ENCODE data around the gene ZNF516.

Gene ZNF516

DNA sequence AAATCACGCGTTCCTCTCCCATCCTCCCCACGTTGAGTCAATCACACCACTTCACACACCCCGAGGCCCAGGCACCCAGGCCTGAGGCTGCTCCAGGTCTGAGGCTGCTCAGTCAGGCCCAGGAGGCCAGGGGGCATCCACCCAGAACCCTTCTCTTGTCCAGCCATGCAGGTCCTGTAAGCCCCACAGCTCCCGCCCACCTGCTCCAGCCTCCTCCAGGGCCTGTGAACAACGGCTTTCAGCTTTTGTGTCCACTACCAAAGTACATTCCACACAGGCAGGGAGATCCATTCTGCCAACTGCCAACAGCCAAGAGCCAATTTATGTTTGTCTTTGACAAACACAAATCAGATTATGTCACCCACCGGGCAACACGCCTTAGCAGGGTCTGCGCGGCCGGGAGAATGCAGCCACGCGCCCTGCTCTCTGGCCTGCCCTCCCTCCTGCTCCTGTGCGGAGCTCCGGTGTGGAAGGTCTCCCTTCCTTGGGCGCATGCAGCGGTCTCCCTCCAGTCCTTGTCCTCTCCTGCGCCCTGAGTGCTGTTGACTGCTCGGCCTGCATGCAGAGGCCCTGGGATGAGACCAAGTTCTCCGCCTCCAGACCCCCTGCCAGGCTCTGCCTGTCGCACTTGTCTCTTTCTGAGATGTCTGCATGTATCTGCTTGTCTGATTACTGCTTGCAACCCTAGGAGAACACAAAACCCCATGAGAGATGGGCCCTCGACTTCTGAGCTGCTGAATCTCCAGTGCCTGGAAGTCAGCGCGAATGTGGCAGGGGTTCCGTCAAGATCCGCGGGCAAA lies 146.6 kb downstream of the ZNF516 start:
- in situ Hi-C loops (cut with MboI; ENCODE audit: low sequenced_read_pairs), result no loop called here

DNA sequence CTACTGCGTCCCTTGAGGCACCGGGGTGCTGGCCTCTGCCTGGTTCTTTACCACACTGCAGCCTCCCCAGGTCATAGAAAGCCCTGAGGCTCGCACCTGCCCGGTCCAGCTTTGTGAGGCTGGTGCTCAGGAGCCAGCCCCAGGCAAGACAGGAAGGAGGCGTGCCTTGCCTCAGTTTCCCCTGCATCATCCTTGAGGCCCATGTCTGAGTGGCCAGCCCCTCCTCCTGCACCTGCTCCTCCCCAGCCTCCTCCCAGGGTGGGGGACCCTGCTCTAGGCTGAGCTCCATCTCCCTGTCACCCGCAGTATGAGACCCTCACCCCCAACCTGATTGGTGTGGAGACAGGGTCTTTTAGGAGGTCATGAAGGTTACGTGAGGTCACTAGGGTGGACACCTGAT lies 147.7 kb downstream of the ZNF516 start:
- in situ Hi-C loops (cut with MboI; ENCODE audit: low sequenced_read_pairs), result no loop called here

DNA sequence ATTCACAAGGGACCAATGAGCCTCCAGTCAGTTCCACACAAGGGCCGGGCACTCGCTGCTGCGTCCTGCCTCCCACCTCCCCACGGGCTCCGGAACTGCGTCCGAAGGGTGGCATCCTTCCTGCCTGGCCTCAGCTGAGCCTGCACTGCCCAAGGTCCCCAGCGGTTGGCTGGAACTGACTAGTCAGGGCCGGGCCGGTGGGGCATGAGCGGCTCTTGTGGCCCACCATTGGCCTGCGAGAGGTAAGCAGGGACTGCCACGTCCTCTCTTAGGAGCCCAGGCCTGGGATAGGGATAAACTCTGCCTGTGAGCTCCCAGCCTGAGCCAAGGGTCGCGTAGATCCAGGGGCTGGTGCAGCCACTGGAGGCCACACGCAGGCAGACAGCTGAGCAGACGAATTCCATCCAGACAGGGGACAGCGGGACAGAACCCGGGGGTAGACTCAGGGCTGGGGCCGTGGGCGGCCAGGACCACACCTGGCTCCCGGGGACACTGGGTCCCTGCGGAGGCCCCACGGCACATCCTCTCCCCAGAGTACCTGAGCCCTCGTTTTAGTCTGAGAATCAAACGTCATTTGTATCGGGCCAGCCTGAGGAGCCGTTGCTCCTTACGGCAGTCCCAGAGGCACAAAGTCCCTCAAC lies 148.4 kb downstream of the ZNF516 start:
- in situ Hi-C loops (cut with MboI; ENCODE audit: low sequenced_read_pairs), result no loop called here

DNA sequence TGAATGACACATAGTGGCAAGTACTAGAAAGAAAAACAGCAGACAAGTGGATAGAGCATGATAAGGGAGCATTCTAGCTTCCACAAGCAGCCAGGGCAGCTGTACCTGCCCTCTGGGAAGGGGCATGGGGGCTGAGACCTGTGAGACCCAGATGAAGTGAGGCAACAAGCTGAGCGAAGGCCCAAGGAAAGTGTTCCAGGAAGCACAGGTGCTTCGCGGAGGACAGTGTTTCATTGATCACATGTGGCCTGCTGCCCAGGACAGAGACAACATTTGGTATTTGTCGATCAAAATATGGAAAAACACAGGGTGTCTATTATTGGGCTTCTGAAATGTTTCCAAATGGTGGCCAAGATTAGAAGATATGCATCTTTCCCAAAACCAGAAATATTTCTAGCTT lies 149.1 kb downstream of the ZNF516 start:
- in situ Hi-C loops (cut with MboI; ENCODE audit: low sequenced_read_pairs), result no loop called here

DNA sequence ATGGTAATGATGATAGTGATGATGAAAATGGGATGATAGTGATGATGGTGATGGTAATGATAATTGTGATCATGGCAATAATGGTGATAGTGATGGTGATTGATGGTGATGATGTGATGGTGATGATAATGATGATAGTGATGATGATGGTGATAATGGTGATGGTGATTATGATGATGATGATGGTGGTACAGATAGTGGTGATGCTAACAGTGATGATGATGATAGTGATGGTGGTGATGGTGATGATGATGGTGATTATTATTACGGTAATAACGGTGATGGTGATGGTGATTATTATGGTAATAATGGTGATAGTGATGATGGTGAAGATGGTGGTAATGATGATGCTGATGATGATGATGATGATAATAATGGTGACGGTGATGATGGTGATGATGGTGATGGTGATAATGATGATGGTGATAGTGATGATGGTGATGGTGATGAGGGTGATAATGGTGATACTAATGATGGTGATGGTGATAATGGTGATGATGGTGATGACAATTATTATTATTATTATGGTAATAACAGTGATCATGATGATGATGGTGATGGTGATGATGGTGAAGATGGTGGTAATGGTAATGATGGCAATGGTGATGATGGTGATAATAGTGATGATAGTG lies 151.0 kb downstream of the ZNF516 start:
- in situ Hi-C loops (cut with MboI; ENCODE audit: low sequenced_read_pairs), result no loop called here

DNA sequence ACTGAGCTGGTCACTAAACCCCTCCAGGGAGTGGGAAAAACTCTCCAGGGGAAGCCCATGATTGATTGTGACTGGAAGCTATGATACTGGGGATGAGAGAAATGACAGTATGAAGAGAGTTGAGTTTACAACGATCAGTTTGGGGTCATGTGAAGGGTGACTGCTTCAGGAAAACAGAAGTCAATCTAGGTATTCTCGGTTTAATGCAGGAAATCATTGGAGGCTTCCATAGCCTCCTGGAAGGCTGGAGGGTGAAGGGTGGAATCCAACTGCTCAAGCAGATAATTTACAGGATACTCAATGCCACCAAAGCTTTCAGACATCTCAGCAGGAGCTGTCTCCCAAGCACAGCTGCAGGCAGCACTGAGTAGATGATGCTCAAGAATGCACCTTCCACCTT lies 154.6 kb downstream of the ZNF516 start:
- in situ Hi-C loops (cut with MboI; ENCODE audit: low sequenced_read_pairs), result no loop called here

DNA sequence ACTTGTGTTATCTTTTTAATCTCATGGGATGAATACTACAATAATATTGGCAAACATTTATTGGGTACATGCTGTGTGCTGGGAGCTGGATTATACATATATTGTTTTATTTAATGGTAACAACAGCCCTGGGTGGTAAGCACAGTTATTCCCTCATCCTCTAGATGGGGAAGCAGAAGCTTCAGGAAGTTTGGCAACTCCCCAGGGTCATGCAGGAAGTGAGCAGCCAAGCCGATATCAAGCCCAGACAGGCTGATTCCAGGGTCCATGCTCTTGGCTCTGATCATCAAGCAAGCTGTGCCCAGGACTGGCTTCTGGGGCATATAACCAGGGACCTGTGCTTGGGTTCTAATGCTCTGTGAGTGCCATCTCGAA lies 155.8 kb downstream of the ZNF516 start:
- in situ Hi-C loops (cut with MboI; ENCODE audit: low sequenced_read_pairs), result no loop called here

DNA sequence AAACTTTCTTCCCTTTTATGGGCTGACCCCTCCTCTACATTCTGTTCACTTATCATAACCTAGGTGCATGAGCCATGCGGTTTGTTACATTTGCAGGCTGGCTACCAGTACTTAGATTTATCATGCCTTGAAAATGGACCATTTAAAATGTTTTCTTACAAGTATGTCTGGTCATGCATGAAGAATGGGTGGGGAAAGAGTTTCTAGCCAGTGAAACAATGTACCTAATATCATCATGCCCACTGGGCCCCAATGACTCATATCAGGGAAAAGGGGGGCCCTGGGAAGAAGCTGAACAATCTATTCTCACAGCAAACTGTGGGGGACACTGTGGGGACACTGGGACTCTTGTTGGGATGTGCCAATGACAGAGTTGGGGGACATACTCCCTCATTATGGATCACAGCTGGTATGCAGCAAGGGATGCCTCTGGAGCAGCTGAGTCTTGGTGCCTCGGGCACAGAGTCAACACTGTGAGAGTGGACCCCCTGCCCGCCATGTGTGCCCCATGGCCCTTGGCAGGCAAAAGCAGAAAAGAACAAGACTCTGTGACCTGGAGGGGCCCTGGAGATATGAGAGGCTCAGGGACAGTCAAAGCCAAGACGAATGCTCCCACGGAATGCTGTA lies 156.3 kb downstream of the ZNF516 start:
- in situ Hi-C loops (cut with MboI; ENCODE audit: low sequenced_read_pairs), result no loop called here

DNA sequence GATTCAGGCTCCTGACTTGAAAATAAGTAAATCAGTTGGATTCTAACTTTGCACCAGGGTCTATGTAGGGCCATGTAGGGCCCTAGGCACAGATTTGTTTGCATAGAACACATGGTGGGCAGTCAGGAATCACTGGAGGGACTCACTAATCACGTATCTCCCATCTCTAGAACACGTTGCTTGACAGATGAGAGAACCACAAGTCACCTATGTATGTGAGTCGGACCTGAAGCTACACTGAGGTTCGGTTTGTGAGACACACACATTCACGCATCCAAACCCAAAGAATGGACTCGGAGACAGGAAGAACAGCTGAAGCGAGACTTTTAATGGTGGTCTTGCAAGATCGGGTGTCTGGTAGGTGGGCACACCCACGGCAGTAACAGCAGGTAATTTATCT lies 157.0 kb downstream of the ZNF516 start:
- in situ Hi-C loops (cut with MboI; ENCODE audit: low sequenced_read_pairs), result no loop called here

DNA sequence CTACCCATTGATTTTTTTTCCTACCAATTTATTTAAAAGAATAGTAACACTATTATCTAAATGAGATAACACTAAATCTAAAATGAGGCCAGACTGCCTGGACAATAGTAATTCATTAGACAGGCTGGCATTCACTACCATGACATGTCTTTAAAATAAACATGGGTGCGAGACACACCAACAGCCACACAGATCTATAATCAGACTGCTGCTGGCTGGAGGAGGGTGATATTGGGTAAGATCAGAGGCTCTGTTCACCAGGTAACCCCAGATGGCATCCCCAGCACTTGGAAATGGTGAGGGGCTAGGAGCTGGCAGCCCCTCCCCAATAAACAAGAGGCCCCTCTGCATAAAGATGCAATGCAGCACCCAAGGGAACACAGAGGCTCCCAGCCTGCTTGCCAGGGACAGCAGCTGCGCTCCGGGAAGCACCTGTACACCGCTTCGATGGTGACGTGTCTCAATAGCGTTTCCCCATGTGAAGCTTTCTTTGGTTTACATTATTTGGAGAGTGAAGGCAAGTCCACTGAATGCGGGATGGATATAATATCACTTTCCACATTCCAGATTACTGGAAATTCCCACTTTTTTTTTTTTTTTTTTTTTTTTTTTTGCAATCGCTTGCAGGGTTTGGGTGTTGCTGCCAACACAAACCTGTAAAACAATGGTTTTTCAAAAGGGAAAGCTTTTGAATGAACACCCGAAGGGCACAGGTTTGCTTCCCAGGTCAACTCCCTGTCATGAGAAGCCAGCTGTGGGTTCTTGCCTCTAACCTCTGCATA lies 159.0 kb downstream of the ZNF516 start:
- in situ Hi-C loops (cut with MboI; ENCODE audit: low sequenced_read_pairs), result no loop called here

DNA sequence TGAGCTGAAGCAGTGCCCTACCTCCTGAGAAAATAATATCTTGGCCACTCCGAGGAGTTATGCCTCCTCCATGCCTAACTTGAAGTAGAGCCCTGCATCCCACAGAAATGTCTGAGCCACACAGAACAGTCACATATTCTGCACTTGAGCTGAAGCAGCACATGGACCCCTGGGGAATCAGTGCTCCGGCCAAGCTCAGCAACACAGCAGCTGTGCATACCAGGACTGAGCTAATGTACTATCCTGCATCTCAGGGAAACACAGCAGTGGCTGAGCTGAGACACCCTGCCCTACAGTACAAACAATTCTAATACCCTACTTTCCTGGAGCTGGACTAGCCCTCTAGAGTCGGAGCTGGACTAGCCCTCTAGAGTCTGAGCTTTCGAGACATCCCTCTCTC lies 166.9 kb downstream of the ZNF516 start:
- in situ Hi-C loops (cut with MboI; ENCODE audit: low sequenced_read_pairs), result no loop called here

DNA sequence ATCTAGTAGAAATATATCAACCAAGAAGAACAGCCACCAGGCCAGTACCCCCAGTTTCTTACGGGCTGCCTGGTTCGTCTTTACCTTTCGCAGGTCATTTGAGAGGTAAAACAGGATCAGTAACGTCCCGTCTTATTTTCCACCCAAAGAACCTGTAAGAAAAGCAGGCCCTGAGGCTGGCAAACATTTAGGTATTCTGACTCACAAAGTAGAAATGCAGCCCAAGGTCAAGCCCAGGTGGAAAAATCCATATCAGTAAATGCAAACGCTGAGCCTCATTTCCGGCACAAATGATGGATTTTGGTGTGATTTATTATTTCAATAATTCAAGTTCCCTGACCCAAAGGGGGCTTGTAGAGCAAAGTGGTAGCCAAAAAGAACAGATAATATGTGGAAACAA lies 171.2 kb downstream of the ZNF516 start:
- in situ Hi-C loops (cut with MboI; ENCODE audit: low sequenced_read_pairs), result no loop called here

DNA sequence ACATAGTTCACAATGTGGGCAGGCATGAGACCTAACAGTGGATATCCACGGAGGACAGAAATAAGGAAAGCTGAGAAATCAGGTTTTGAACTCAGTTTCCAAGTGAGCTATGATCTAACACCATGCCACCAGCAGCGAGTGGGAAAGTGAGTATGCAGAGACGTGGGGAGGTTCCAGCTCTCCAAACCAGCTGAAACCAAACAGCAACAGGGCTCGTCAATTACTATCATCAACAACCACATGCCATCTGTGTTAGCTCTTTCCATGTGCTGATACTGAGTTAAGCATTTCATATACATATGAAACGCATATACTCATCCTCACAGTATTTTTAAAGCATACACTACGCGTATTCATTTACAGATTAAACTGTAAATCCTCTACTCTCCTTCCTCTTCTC lies 172.4 kb downstream of the ZNF516 start:
- in situ Hi-C loops (cut with MboI; ENCODE audit: low sequenced_read_pairs), result no loop called here

DNA sequence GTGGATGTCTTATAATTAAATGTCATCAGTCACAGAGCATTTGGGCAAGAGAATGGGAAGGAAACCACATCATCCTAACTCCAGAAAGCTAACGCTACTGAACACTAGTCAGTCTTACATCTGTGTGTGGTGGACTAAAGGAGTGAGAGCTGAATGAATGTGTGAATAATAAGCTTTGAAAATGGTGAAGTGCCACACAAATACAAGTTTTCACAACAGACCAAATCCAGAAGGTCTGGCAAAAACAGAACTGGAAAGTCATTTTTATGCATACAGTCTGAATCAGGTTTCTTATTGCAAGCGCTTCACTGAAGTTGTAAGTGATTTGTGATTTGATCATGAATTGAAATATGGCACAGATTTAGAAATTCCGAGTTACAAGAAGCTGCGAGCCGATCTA lies 175.7 kb downstream of the ZNF516 start:
- in situ Hi-C loops (cut with MboI; ENCODE audit: low sequenced_read_pairs), result no loop called here

DNA sequence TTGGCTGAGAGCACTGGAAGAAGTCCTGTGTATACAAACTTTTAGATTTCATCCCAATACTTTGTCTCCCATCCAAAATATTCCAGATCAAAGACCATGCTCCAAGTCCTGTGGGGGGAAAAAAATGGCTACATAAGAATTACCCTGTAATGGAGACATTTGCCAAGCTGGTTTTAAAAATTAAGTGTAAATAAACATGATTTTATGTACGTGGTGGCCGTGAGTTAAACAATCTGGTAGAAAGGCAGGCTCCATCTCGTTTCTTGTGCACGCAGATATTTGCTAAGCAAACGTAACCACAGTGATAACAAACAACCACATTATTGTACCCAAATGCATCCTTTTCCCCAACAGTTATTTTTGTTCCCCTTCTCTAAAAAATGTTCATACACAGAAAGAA lies 176.4 kb downstream of the ZNF516 start:
- in situ Hi-C loops (cut with MboI; ENCODE audit: low sequenced_read_pairs), result no loop called here

DNA sequence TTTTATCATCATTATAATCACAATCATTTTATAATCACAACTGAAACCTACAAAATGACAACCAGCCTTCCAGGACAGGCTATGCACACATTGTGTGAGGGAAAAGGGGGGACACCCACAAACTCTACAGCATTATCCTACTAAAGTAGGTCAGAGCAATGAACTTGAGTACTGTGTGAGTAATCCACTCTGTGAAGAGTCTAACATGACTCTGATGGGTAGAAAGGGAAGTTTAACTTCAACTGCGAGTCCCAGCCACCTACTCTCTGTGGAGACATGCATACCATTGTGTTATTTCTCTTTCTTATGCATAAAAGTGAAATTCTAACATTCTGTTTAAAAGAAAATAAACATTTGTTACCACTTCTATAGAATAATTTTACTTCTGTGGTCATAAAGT lies 177.9 kb downstream of the ZNF516 start:
- in situ Hi-C loops (cut with MboI; ENCODE audit: low sequenced_read_pairs), result no loop called here

DNA sequence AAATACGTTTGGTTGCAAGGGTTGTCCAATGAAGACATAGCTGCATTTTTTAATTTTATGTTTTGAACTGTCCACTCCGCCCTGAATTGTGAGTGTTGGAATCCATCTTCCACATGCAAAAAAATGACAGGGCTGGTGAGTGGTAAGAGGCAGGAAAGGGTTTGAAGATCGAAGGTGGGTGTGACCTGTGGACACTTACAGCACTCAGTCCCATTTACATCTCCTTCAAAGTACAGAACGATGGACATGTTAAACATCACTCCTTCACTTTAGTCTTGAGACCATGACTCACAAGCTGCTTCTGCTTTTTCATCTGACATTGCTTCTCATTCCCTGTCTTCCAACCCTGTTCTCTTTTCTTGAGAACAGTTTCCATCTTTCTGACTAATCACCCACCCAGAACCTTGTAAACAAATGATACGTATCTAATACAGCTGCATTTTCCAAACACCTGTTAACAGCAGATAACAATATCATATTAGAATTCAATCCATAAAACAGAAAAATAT lies 179.3 kb downstream of the ZNF516 start:
- in situ Hi-C loops (cut with MboI; ENCODE audit: low sequenced_read_pairs), result no loop called here

DNA sequence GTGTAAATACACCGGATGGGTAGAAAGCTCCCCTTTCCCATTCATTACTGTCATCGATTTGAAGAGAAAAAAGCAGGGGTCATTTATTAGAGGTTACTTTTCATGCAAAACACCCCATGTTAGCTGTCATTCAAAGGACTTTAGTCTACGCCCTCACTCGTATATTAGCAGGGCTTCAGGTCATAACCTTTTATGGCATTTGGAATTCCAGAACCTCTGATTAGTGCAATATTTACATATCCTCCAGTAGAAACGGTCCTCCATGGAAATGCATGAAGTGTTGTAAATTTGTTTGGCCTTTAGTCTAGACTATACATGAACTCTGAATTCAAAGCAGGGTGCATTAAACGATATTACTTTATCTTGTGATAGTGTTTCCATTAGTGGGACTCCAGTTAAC lies 180.5 kb downstream of the ZNF516 start:
- in situ Hi-C loops (cut with MboI; ENCODE audit: low sequenced_read_pairs), result no loop called here

DNA sequence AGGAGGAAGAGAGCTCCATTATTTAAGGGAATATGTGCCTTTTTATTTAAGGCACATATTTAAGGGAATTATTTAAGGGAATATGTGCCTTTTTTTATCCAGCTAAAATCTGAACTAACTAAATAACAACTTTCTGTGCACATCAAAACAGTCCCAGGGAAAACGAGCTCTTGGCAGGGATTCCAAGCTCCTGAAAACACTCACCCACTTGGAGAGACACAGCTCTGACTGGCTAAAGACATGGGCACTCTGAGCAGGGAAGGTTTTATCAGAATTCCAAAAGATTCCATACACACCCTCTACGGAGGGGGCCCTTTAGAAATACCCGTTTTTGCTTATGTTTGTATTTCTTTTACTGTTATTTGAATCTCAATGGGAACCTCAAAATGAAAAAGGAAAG lies 181.0 kb downstream of the ZNF516 start:
- in situ Hi-C loops (cut with MboI; ENCODE audit: low sequenced_read_pairs), result no loop called here
